Superior temporal gyrus (tissue), 1 donor: ENCODE data around the gene OR6C2.
"Not testable (repeated sequence)": the region's sequence is repeated elsewhere in the genome, so short reads cannot be mapped to it uniquely, and the experiment has no call there.

Experiments used
- DNase-seq: peaks from one replicate; pipeline ENCODE4 v3.0.0-alpha.2; 2016; ENCODE audit errors: extremely low spot score

Gene OR6C2

GRCh38 chr12:55443776-55444175 lies at the start of gene OR6C2:
OR6C2 (plus strand) TSS chr12:55444076; CDS start chr12:55452214, 8,138 bp downstream.
- no peak for DNase-seq

DNA sequence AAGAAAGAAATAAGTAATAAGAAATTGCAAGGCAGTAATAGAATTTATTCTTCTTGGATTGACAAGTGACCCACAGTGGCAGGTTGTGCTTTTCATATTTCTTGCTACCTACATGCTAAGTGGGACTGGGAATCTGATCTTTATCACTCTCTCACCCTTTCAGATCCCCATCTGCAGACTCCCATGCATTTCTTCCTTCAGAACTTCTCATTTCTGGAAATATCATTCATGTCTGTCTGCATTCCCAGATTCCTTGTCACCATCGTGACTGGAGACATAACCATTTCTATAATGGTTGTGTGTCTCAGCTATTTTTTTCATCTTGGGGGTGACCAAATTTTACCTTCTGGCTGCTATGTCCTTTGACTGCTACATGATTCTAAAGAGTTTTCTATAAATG lies 47.5 kb upstream of the OR6C2 start:
- no peak for DNase-seq

DNA sequence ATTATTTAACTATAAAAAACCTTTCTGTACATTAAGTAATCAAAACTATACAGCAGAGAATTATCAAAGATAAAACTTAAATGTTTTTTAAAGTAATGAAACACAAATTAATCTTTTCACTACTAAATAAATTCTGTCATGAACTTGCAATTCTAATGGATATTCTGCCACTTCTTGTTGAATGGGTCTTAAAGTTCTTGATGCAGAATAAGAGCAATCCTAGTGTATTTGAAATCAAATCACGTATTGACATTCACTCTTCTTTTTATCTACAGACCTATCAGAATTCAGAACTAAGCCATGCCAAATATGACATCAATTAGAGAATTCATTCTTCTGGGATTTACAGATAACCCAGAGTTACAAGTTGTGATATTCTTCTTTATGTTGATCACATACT lies 43.6 kb upstream of the OR6C2 start, which contains the start of gene OR6C65:
TSS of gene OR6C65 (plus strand) at position 301 of the 400 bp plus-strand sequence. CDS start at position 301, 0 bp downstream.
- DNase-seq, result no peak

GRCh38 chr12:55407866-55408265 lies 36.0 kb upstream of the OR6C2 start:
- no peak for DNase-seq

- DNase-seq, result not testable (repeated sequence)
Observed at GRCh38 chr12:55409133-55409532, 34.7 kb upstream of the OR6C2 start.

DNA sequence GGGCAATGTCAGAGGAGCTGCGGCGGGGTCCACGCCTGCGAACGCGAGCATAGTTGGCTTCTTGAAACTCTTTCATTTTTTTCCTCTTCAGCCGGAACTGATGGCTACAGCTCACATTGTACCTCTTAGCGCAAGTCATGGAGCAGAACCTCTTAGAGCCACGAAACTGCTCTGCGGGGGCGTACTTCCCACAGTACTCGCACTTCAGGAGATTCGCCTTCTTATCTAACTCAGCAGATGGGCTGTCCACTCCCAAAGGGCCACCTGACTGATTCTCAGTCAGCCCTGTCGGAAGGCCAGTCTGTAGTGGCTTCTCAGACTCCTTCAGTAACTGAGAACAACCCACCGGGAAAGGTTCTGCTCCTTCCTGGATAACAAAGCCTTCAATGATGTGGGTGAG lies 31.7 kb upstream of the OR6C2 start:
- DNase-seq, result not testable (repeated sequence)

GRCh38 chr12:55413498-55414388 lies 30.1 kb upstream of the OR6C2 start:
- not testable (repeated sequence) for DNase-seq

DNA sequence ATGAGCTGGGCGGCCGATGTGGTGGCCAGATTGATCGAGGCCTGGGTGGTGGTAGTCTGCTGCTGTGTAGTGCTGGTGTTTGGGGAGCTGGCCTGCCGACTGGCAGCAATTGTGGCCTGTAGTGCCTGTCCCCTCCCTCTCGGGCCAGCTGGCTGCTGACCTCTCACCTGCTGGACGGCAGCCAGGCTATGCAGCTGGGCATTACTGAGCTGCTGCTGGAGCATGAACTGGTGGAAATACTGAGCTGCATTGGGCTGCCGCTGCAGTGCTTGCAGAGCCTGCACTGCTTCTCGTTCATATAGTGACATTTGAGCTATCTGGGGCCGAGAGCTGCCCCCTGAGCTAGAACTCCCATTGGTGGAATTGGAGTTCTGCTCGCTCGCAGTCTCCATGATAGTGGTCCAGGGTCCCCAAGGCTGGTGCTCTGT lies 29.5 kb upstream of the OR6C2 start:
- not testable (repeated sequence) for DNase-seq

DNA sequence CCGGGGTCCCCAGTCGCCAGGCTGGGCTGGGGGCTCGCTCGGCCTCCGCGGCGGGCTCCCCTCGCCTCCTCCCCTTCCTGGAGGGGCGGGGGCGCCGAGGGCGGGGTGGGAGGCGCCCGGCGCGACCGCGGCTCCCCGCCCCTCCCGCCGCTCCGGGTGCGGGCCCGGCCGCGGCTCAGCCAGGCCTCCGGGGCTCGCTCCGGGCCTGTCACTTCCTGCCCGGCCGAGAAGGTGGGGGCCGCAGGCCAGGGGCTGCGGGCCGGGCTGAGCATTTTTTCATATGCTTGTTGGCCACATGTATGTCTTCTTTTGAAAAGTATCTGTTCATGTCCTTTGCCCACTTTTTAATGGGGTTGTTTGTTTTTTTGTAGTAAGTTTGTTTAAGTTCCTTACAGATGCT lies 29.0 kb upstream of the OR6C2 start:
- DNase-seq, result not testable (repeated sequence)

- no peak for DNase-seq
Observed at GRCh38 chr12:55416961-55417360, 26.9 kb upstream of the OR6C2 start.

DNA sequence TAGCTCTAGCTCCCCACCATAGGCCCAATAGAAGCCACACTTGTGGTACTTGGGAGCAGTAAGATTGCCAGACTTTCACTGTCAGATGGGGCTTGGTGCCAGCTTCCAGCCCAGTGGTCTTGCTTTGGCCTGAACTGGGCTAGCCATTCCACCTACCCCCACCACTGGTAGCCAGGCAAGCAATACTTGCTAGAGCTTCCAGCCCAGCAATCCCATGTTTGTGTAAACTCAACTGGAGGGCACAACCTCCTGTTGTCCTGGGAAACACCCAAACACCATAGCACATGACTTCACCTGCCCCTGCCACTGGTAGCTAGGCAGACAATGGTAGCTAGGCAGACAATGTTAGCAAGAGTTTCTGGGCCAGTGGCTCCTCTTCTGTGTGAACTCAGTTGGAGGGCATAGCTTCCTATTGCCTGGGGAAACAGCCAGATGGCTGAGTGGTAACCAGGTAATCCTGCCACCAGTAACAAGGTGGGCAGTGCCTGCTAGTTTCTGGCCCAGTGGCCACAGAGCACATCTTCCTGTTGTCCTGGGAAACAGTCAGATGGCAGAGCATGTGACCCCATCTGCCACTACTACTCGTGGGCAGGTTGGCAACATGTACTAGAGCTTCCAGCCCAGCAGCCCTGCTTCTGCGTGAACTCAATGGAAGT lies 23.4 kb upstream of the OR6C2 start:
- no peak for DNase-seq

GRCh38 chr12:55425954-55426353 lies 17.9 kb upstream of the OR6C2 start, which contains the start of gene OR6C76:
OR6C76 (plus strand) TSS chr12:55426254; CDS start chr12:55426254, 0 bp downstream.
- DNase-seq, result no peak

DNA sequence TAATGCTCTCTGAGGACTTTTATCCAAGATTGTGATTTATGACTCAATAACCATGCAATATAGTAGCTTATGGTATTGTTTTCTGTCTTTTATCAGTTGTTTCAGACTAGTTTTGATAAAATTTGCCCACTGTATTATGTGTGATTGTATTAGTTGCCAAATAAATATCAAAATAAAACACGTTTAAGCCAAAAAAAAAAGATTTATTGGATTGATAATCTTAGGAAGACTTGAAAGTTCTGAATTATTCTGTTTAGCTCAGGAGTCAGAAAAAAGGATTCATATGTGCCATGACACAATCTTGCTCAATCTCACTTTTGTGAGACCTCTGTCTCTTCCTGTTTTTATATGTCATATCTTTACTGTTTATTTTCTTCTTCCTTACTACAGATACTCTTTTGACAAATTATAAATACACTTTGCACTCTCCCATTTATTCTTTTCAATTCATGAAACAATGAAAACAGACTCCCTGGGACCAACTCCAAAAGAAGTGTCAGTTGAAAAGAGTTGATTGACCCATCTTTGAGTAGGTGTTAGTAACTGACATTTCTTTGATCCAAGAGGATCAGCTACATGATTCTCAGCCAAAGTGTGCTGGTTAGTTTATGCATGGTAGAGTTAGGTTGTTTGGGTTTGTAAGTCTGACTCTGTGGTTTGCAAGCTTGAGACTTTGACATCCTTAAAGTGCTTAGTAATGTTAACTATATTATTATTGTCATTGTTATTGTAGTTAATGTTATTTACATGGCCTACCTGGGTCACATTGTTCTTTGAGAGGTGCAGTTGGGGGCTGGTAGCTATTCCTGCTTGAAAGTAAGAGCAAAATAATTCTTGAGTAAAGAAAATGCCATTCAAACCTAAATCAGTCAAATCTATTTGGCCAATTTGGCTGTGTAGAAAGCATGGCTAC lies 15.3 kb upstream of the OR6C2 start:
- DNase-seq, result no peak

- DNase-seq, result not testable (repeated sequence)
Observed at GRCh38 chr12:55441233-55441632, 2.6 kb upstream of the OR6C2 start.

DNA sequence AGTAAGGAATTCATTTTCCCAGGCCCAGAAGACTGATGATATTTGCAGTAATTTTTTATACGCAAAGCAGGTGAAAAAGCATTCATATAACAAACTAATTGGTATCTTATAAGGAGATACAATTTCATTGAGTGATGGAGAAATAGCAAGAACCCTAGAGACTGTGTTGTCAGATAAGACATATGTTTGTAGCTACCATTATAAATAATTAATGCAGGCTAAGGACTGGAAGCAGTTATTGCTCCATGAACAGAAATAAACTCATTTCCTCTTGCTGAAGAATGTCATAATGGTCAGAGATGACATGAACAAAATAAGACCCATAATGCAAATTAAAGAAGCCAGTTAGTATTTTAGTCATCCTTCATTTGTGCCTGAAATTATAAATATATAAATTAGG lies 1.5 kb downstream of the OR6C2 start:
- no peak for DNase-seq

GRCh38 chr12:55446326-55446725 lies 2.5 kb downstream of the OR6C2 start:
- DNase-seq, result no peak

DNA sequence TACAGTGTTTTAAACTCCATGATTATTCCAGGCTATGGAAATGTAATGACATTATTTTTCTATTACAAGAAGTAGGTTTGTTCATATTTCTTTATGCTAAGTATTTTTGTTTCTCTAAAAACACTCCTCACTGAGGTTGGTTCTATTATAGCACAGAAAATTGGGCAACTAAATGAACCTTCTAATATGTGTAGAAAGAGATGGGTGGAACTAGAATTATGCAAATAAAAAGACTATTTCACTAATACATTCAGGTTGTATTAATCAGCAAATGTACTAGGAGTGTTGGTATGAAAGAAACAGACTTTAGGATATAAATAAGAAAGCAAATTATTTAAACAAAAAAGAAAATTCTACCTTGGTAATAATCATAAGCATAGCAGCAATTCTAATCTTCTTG lies 4.9 kb downstream of the OR6C2 start:
- no peak for DNase-seq

DNA sequence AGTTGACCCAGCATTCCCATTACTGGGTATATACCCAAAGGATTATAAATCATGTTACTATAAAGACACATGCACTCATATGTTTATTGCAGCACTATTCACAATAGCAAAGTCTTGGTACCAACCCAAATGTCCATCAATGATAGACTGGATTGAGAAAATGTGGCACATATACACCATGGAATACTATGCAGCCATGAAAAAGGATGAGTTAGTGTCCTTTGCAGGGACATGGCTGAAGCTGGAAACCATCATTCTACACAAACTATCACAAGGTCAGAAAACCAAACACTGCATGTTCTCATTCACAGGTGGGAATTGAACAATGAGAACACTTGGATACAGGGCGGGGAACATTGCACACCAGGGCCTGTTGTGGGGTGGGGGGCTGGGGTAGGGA lies 21.1 kb downstream of the OR6C2 start:
- not testable (repeated sequence) for DNase-seq

GRCh38 chr12:55467836-55468235 lies 24.0 kb downstream of the OR6C2 start:
- DNase-seq, result no peak

- DNase-seq, result no peak
Observed at GRCh38 chr12:55469291-55469690, 25.4 kb downstream of the OR6C2 start.

DNA sequence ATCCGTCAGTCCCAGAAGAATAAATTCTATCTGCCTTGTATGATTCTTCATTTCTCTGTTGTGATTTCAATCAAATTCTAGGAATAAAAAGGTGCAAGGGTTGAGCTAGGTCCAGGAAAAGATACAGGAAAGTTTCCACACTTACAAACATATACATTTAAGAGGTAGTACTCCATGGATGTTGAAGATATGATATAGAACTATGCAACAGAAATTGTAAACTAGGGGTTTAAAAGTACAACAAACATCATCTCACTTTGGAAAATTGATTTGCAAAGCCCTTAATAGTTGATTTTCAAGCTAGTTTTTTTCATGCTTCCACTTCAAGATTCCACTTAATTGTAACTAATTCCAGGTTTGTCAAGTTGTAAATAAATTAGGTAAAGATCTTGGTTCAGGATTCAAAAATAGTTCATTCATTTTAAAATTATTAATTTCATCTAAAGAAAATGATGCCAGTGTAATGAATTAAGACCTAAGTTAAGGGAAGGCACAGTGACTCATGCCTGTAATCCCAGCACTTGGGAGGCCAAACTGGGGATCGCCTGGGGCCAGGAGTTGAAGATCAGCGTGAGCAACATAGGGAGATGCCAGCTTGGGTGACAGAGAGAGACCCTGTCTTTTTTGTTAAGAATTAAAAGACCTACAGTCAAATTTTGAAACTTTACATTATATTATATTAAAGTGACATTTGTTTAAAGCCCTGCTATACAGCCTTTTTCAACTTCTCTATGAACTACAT lies 26.4 kb downstream of the OR6C2 start, which contains the start of gene OR6C70:
TSS of gene OR6C70 (minus strand) at position 51 of the 742 bp plus-strand sequence. CDS start at position 51, 0 bp downstream.
- DNase-seq, result no peak
